HL-60 (cell line): ENCODE measurements around the gene FBXO48.

Experiments used
- DNase-seq, 2 experiments: peaks; one replicate each; pipeline ENCODE4 v3.0.0-alpha.2; 2010 to 2020; ENCODE audit warnings: low read depth in 1 of 2, low spot score in 1 of 2
- H3K27ac ChIP-seq: fragments of 250-450 bp; sonication (Bioruptor Pico); replicated peaks from 2 replicates; pipeline ENCODE4 v1.5.1; 2020; ENCODE audit warnings: mild to moderate bottlenecking, moderate library complexity
- H3K27me3 ChIP-seq: fragments of 250-450 bp; sonication (Bioruptor Pico); 2 replicates; pipeline ENCODE4 v1.5.1; 2021; ENCODE audit warnings: mild to moderate bottlenecking, moderate library complexity; ENCODE audit not compliant: insufficient read depth, poor library complexity, severe bottlenecking
- H3K4me3 ChIP-seq: replicated peaks from 2 replicates; pipeline ENCODE4 v1.5.1; 2011; ENCODE audit warnings: mild to moderate bottlenecking, control low read depth, low read length; ENCODE audit not compliant: insufficient read depth
- GABPA ChIP-seq: IDR thresholded peaks from 2 replicates; pipeline ENCODE4 v1.6.1; 2012; ENCODE audit warnings: low read depth
- POLR2AphosphoS5 ChIP-seq: IDR thresholded peaks from 2 replicates; pipeline ENCODE4 v1.6.1; 2012; ENCODE audit warnings: low read depth
- SPI1 ChIP-seq: IDR thresholded peaks from 2 replicates; pipeline ENCODE4 v1.6.1; 2012; ENCODE audit warnings: low read depth, mild to moderate bottlenecking, borderline replicate concordance
- TF ChIP-seq, protein P1 (sequence below): IDR thresholded peaks from one replicate; pipeline ENCODE4 v1.5.1; 2011; ENCODE audit warnings: low read length, control low read depth, inconsistent platforms; ENCODE audit not compliant: insufficient read depth
- TF ChIP-seq, protein P2 (sequence below): IDR thresholded peaks from 2 replicates; pipeline ENCODE4 v1.6.1; 2012; ENCODE audit warnings: low read depth; ENCODE audit not compliant: insufficient replicate concordance

Gene FBXO48

DNA sequence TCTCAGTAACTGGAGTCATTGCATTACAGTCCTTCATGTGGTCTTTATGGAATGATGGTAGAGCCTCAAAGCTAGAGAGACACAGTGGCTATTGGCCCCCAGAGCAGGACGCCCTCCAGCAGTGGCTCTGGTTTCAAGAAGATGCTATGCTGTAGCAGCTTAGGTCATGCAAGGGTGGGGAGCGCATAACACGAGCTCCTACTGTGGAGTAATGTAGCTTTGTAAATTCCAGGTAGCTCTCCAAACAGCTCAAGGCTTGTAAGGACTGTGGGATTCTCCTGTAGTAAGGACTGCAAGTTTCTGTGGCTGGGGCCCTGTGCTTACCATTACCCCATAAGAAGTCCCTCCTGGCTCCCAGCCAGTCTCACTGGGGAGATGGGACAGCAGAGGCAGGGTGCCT, 15.9 kb upstream of the FBXO48 start:
- no peak for TF ChIP-seq POLR2AphosphoS5
- no peak for TF ChIP-seq GABPA
- H3K4me3 ChIP-seq, result no peak overlapping the region
- H3K27me3 ChIP-seq, result no peaks in the 10 kb centered on the region
- no peak overlapping the region for H3K27ac ChIP-seq
- no peak for DNase-seq

DNA sequence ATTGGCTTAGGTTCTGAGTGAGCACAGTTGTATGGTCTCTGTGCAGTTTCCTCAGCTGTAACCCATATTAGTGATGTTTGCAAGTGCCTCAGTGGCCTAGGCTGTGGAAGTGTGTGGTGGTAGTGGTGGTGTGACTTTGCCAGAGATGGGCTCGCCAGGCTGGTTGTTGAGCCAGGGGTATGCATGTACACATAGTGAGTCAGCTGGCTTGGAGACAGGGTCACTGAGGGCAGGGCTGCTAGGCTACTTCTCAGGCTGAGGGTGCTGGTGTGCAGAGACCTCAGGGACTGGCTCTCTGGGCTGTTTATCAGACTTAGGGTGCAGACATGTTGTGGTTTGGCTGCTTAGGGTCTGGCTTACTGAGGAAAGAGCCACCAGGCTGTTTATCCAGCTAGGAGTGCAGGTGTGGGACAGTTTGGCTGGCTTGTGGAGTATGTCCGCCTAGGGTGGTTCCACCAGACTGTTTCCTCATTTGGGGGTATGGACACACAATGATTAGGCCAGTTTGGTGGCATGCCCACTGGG, 15.3 kb upstream of the FBXO48 start:
- DNase-seq, result no peak
- Histone ChIP-seq H3K4me3 (no peak overlapping the region), H3K27me3 (no peaks in the 10 kb centered on the region), H3K27ac (no peak overlapping the region)
- TF ChIP-seq POLR2AphosphoS5 (no peak), GABPA (no peak), SPI1 (no peak)
- TF ChIP-seq, protein P1, sequence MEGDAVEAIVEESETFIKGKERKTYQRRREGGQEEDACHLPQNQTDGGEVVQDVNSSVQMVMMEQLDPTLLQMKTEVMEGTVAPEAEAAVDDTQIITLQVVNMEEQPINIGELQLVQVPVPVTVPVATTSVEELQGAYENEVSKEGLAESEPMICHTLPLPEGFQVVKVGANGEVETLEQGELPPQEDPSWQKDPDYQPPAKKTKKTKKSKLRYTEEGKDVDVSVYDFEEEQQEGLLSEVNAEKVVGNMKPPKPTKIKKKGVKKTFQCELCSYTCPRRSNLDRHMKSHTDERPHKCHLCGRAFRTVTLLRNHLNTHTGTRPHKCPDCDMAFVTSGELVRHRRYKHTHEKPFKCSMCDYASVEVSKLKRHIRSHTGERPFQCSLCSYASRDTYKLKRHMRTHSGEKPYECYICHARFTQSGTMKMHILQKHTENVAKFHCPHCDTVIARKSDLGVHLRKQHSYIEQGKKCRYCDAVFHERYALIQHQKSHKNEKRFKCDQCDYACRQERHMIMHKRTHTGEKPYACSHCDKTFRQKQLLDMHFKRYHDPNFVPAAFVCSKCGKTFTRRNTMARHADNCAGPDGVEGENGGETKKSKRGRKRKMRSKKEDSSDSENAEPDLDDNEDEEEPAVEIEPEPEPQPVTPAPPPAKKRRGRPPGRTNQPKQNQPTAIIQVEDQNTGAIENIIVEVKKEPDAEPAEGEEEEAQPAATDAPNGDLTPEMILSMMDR, result no peak
- TF ChIP-seq, protein P2, sequence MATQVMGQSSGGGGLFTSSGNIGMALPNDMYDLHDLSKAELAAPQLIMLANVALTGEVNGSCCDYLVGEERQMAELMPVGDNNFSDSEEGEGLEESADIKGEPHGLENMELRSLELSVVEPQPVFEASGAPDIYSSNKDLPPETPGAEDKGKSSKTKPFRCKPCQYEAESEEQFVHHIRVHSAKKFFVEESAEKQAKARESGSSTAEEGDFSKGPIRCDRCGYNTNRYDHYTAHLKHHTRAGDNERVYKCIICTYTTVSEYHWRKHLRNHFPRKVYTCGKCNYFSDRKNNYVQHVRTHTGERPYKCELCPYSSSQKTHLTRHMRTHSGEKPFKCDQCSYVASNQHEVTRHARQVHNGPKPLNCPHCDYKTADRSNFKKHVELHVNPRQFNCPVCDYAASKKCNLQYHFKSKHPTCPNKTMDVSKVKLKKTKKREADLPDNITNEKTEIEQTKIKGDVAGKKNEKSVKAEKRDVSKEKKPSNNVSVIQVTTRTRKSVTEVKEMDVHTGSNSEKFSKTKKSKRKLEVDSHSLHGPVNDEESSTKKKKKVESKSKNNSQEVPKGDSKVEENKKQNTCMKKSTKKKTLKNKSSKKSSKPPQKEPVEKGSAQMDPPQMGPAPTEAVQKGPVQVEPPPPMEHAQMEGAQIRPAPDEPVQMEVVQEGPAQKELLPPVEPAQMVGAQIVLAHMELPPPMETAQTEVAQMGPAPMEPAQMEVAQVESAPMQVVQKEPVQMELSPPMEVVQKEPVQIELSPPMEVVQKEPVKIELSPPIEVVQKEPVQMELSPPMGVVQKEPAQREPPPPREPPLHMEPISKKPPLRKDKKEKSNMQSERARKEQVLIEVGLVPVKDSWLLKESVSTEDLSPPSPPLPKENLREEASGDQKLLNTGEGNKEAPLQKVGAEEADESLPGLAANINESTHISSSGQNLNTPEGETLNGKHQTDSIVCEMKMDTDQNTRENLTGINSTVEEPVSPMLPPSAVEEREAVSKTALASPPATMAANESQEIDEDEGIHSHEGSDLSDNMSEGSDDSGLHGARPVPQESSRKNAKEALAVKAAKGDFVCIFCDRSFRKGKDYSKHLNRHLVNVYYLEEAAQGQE, result no peak

DNA sequence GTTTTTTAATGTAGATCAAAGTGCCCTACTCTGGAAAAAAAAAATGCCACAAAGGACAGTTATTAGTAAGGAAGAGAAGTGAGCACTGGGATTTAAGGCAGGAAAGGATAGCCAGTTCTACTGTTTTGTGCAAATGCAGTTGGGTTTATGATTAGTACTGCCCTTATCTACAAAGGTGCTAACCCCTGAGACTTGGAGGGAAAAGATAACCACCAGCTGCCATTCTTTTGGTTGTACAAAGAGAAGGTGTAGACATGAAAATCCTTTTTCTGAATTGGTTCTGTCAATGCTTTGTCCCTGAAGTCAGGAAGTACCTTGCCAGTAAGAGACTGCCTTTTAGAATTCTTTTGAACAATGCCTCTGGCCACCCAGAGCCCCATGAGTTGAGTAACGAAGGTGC, 11.6 kb upstream of the FBXO48 start:
- no peak for DNase-seq
- TF ChIP-seq, protein P2, result no peak
- TF ChIP-seq POLR2AphosphoS5, result no peak
- TF ChIP-seq GABPA, result no peak
- TF ChIP-seq, protein P1, result no peak
- no peak for TF ChIP-seq SPI1
- Histone ChIP-seq H3K27ac (no peak overlapping the region), H3K27me3 (no peaks in the 10 kb centered on the region), H3K4me3 (no peak overlapping the region)

DNA sequence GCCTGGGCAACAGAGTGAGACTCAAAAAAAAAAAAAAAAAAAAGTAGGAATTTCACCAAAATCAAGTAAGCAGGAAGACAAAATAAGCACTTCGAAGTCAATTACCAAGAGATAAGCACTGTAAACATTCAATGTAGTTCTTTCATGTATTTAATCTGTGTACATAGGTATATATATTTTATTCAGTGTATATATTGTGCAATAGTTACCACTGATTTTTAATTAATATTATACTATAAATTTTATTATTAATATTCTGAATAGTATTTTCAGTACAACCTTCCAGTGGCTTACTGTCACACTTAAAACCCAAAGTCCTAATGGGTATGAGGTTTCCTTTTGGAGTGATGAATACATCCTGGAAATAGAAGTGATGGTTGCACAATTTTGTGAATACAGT, 9.4 kb upstream of the FBXO48 start:
- no peak for DNase-seq
- H3K27me3 ChIP-seq, result no peaks in the 10 kb centered on the region
- H3K4me3 ChIP-seq, result no peak overlapping the region
- TF ChIP-seq, protein P1, result no peak
- TF ChIP-seq, protein P2, result no peak
- TF ChIP-seq POLR2AphosphoS5 (no peak), GABPA (no peak), SPI1 (no peak)
- H3K27ac ChIP-seq, result no peak overlapping the region
